Sigmoid colon (tissue), 7 donors: Measurements from ENCODE around the gene NGF. TPM values are rescaled to one million over a fixed set of nuclear protein-coding genes. Genes with fewer than 3 reads are reported as not detected.
A peak's percentile ranks its signal among the peaks of the same experiment; 100 is the strongest.
"Not testable (repeated sequence)": the region's sequence is repeated elsewhere in the genome, so short reads cannot be mapped to it uniquely, and the experiment has no call there.

Source experiments
- DNase-seq: peaks from one replicate; pipeline ENCODE4 v3.0.0-alpha.2; 2019
- H3K27ac ChIP-seq, 4 donors: fragments of 200-600 bp; sonication (generic); one replicate each; pipeline ENCODE4 v1.5.1; 2016 to 2019; ENCODE audit warnings: mild to moderate bottlenecking in 1 of 4
- H3K27me3 ChIP-seq, 3 donors: fragments of 200-600 bp; sonication (generic); one replicate each; pipeline ENCODE4 v1.5.1; 2019; ENCODE audit warnings: mild to moderate bottlenecking in 1 of 3
- H3K36me3 ChIP-seq, 4 donors: fragments of 200-600 bp; sonication (generic); one replicate each; pipeline ENCODE4 v1.5.1; 2016 to 2019
- H3K4me1 ChIP-seq, 4 donors: fragments of 200-600 bp; sonication (generic); one replicate each; pipeline ENCODE4 v1.5.1; 2017 to 2019
- H3K4me3 ChIP-seq, 4 donors: fragments of 200-600 bp; sonication (generic); one replicate each; pipeline ENCODE4 v1.5.1; 2017 to 2019; ENCODE audit warnings: mild to moderate bottlenecking in 2 of 4, moderate library complexity in 1 of 4
- H3K9me3 ChIP-seq, 4 donors: fragments of 200-600 bp in 3 of 4; sonication (generic) in 3 of 4; one replicate each; pipeline versions ENCODE4 v1.5.1 to v1.6.1; 2013 to 2019
- EP300 ChIP-seq, 4 donors: sonication (generic); formaldehyde crosslinking; IDR thresholded peaks; one replicate each; pipeline ENCODE4 v1.6.1; 2017; ENCODE audit warnings: antibody characterized with exemption in 4 of 4
- POLR2A ChIP-seq, 2 donors: fragments of 450-650 bp; IDR thresholded peaks; one replicate each; pipeline ENCODE4 v1.6.1; 2016; ENCODE audit warnings: antibody characterized with exemption in 2 of 2, mild to moderate bottlenecking in 2 of 2, moderate library complexity in 2 of 2
- POLR2AphosphoS5 ChIP-seq, 4 donors: sonication (generic); formaldehyde crosslinking; IDR thresholded peaks; one replicate each; pipeline ENCODE4 v1.6.1; 2017; ENCODE audit warnings: antibody characterized with exemption in 4 of 4
- WGBS, 2 donors: extraction: QIAGEN DNeasy Blood & Tissue Kit; methylation state at CpG; one replicate each; pipeline ENCODE4 v1.1.7; 2013; 5-methylcytosine and 5-hydroxymethylcytosine counted together
- intact Hi-C: fragments of 100-400 bp; cut with DNase I; formaldehyde crosslinking; loops from one replicate; pipeline ENCODE4 v1.15.1; 2023
- polyA plus RNA-seq, 3 donors: library from polyadenylated mRNA; stranded (reverse); fragments of 200-250 nt; gene quantifications; one replicate each; pipeline ENCODE4 v1.2.3, GENCODE V29; 2013
- total RNA-seq, 4 donors: library from RNA; depleted of rRNA; stranded (reverse); fragments of >200 nt; gene quantifications; one replicate each; pipeline ENCODE4 v1.1.0, GENCODE V29; 2016
- TF ChIP-seq, protein P1 (sequence below), 4 experiments: fragments of 450-650 bp in 3 of 4; fragments of 200-600 bp in 1 of 4; IDR thresholded peaks; one replicate each; pipeline ENCODE4 v1.5.1; 2016 to 2019; ENCODE audit warnings: antibody characterized with exemption in 4 of 4, mild to moderate bottlenecking in 3 of 4, moderate library complexity in 2 of 4
- donor health status: healthy with polysubstance abuse.
- donor health status: Bipolar disorder and iron deficiency.
- donor health status: healthy.

The NGF gene
- total and polyA plus RNA-seq, 7 donors, result 0.83 to 5.6 (median 3.9) TPM; not detected in 2

- Histone ChIP-seq H3K27ac (peak overlapping the region in 3 of 4 donors; percentile 27 to 51 (median 30)), H3K4me1 (no peaks in the 10 kb centered on the region), H3K9me3 (no peaks in the 10 kb centered on the region), H3K36me3 (no peaks in the 10 kb centered on the region), H3K27me3 (no peaks in the 10 kb centered on the region), H3K4me3 (no peak overlapping the region)
- 59 to 63% methylated on average over 4 of the region's 4 CpGs for WGBS, 2 donors
- intact Hi-C loops, result no loop called here
- TF ChIP-seq POLR2A (IDR thresholded peaks at IDR 0.05) (no peak), POLR2AphosphoS5 (IDR thresholded peaks at IDR 0.05) (no peak)
- TF ChIP-seq, protein P1, sequence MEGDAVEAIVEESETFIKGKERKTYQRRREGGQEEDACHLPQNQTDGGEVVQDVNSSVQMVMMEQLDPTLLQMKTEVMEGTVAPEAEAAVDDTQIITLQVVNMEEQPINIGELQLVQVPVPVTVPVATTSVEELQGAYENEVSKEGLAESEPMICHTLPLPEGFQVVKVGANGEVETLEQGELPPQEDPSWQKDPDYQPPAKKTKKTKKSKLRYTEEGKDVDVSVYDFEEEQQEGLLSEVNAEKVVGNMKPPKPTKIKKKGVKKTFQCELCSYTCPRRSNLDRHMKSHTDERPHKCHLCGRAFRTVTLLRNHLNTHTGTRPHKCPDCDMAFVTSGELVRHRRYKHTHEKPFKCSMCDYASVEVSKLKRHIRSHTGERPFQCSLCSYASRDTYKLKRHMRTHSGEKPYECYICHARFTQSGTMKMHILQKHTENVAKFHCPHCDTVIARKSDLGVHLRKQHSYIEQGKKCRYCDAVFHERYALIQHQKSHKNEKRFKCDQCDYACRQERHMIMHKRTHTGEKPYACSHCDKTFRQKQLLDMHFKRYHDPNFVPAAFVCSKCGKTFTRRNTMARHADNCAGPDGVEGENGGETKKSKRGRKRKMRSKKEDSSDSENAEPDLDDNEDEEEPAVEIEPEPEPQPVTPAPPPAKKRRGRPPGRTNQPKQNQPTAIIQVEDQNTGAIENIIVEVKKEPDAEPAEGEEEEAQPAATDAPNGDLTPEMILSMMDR (IDR thresholded peaks at IDR 0.05), result no peak
- peak; percentile 67 for DNase-seq
These were observed 24.0 kb downstream of the NGF start for GRCh38 chr1:115314092-115314491.

- no peak overlapping the region for H3K4me3 ChIP-seq
- intact Hi-C loops, result no loop called here
- peak overlapping the region in 2 of 4 donors; percentile 0 to 35 for H3K27ac ChIP-seq
- no peaks in the 10 kb centered on the region for H3K4me1 ChIP-seq
- no peaks in the 10 kb centered on the region for H3K9me3 ChIP-seq
- no peak for DNase-seq
- 83 to 90% methylated on average over 1 of the region's 1 CpG for WGBS, 2 donors
- no peaks in the 10 kb centered on the region for H3K36me3 ChIP-seq
- no peaks in the 10 kb centered on the region for H3K27me3 ChIP-seq
- TF ChIP-seq POLR2A (IDR thresholded peaks at IDR 0.05), result no peak
- TF ChIP-seq EP300 (IDR thresholded peaks at IDR 0.05), result no peak
- TF ChIP-seq, protein P1 (IDR thresholded peaks at IDR 0.05), result no peak
- no peak for TF ChIP-seq POLR2AphosphoS5 (IDR thresholded peaks at IDR 0.05)
These were observed 24.9 kb downstream of the NGF start for GRCh38 chr1:115313182-115313581.

DNA sequence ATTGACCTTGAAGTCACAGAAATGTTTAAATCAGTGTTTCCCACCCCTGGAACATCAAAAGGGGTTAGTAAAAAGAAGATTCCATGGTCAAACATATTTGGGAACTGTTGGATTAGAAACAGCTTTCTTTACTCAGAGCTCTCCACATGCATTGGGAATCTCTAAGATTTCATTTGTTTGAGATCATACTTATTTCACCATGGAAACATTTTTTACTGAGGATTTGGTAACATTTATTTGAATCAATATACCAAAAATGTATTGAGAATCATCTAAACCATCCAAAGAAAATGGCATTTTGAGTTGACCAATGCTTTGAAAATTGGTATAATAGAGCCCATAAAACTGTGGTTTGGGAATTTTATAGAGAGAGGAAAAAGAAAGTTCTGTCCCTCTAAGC, 25.3 kb downstream of the NGF start:
- Histone ChIP-seq H3K9me3 (no peaks in the 10 kb centered on the region), H3K27me3 (no peaks in the 10 kb centered on the region), H3K4me3 (no peak overlapping the region), H3K27ac (peak overlapping the region in 2 of 4 donors; percentile 0 to 35), H3K4me1 (no peaks in the 10 kb centered on the region), H3K36me3 (no peaks in the 10 kb centered on the region)
- intact Hi-C loops, result no loop called here
- no peak for DNase-seq
- TF ChIP-seq POLR2AphosphoS5 (IDR thresholded peaks at IDR 0.05), result no peak

DNA sequence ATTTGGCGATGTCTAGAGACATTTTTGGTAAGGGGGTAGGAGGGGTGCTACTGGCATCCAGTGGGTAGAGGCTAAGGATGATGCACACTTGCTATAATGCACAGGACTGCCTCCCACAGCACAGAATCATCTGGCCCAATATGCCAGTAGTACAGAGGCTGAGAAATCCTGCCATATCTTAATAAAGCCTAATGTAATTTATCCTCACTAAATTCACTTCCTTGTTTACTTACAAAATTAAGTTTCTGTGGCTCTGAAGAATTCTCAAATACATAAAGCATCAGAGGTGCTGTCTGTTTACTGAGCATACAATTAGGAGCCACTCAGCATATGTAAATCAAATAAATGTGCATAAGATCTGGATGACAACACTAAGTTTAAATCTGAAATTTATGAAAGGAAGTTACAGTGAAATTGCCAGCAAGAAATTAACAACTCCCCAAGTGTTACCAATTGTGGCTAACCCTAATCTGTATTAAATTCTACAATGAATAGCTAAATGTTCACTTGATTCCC, 26.5 kb downstream of the NGF start:
- Histone ChIP-seq H3K9me3 (no peaks in the 10 kb centered on the region), H3K27ac (no peak overlapping the region), H3K4me1 (no peaks in the 10 kb centered on the region), H3K4me3 (no peak overlapping the region), H3K27me3 (no peaks in the 10 kb centered on the region), H3K36me3 (no peaks in the 10 kb centered on the region)
- intact Hi-C loops, result no loop called here
- TF ChIP-seq POLR2A (IDR thresholded peaks at IDR 0.05), result no peak
- TF ChIP-seq, protein P1 (IDR thresholded peaks at IDR 0.05), result no peak
- TF ChIP-seq POLR2AphosphoS5 (IDR thresholded peaks at IDR 0.05), result no peak
- no peak for TF ChIP-seq EP300 (IDR thresholded peaks at IDR 0.05)
- DNase-seq, result no peak
- WGBS, 2 donors, result 95% methylated on average over 1 of the region's 1 CpG

DNA sequence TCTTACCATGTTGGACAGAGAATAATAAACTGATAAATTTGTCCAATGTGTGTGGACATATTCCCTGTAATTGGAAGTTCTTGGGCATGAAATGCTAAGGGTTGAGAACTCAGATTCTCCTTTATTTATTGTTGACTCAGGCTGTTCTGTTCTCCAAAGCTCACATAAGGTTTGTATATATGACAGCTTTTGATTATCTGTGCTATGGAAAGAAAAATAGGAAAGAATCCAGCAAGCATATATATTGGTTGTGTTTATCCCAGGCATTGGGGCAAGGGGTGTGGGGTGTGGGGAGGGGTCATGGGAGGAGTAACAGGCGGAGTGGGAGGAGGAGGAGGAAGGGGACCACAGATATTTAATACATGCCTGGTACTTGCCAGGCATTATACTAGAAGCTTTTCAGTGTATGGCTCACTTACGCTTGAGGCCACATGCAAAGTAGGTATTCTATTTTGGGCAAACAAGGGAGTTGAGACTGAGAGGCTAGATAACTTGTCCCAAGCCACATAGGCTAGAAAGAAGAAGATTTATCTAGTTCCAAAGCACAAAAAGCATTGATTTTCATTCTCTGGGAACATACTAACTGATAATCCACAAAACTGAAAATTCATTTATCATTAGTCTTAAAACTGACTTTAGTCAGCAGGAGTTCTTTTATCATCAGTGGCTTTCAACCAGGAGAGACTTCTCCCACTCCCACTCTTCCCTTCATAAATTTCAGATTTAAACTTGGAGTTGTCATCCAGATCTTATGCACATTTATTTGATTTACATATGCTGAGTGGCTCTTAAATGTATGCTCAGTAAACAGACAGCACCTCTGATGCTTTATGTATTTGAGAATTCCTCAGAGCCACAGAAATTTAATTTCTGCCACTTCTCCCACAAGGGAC, 27.2 kb downstream of the NGF start:
- Histone ChIP-seq H3K4me3 (no peak overlapping the region), H3K9me3 (no peaks in the 10 kb centered on the region), H3K27me3 (no peaks in the 10 kb centered on the region), H3K36me3 (no peaks in the 10 kb centered on the region), H3K4me1 (no peaks in the 10 kb centered on the region), H3K27ac (no peak overlapping the region)
- DNase-seq, result no peak
- intact Hi-C loops, result no loop called here
- WGBS, 2 donors, result 84 to 86% methylated on average over 2 of the region's 2 CpGs
- TF ChIP-seq POLR2A (IDR thresholded peaks at IDR 0.05) (no peak), EP300 (IDR thresholded peaks at IDR 0.05) (no peak), POLR2AphosphoS5 (IDR thresholded peaks at IDR 0.05) (no peak)
- TF ChIP-seq, protein P1 (IDR thresholded peaks at IDR 0.05), result no peak

- H3K4me1 ChIP-seq, intact Hi-C loops, H3K9me3 ChIP-seq, H3K27me3 ChIP-seq, H3K27ac ChIP-seq, DNase-seq, H3K36me3 ChIP-seq, H3K4me3 ChIP-seq: not testable (repeated sequence)
These were observed 28.5 kb downstream of the NGF start for GRCh38 chr1:115309504-115309903.
